SK-N-DZ (cell line): ENCODE results near the gene ZNF680. TPM values are rescaled to one million over a fixed set of nuclear protein-coding genes. Genes with fewer than 3 reads are reported as not detected.
"Not testable (repeated sequence)": the region's sequence is repeated elsewhere in the genome, so short reads cannot be mapped to it uniquely, and the experiment has no call there.

Source experiments
- DNase-seq: peaks from one replicate; pipeline ENCODE4 v3.0.0-alpha.2; 2015; ENCODE audit warnings: low spot score
- polyA plus RNA-seq, 2 experiments: library from polyadenylated mRNA; depleted of rRNA; stranded (reverse); fragments of >200 nt; gene quantifications; 2 replicates each; pipeline ENCODE4 v1.2.3, GENCODE V29; 2014

ZNF680 gene
- 16.6 and 16.9 TPM in 2 replicates for polyA plus RNA-seq (2014; cell fraction: cytosol; rRNA removed)
- 18.5 and 26.4 TPM in 2 replicates for polyA plus RNA-seq (2014; cell fraction: nucleus; rRNA removed)

DNA sequence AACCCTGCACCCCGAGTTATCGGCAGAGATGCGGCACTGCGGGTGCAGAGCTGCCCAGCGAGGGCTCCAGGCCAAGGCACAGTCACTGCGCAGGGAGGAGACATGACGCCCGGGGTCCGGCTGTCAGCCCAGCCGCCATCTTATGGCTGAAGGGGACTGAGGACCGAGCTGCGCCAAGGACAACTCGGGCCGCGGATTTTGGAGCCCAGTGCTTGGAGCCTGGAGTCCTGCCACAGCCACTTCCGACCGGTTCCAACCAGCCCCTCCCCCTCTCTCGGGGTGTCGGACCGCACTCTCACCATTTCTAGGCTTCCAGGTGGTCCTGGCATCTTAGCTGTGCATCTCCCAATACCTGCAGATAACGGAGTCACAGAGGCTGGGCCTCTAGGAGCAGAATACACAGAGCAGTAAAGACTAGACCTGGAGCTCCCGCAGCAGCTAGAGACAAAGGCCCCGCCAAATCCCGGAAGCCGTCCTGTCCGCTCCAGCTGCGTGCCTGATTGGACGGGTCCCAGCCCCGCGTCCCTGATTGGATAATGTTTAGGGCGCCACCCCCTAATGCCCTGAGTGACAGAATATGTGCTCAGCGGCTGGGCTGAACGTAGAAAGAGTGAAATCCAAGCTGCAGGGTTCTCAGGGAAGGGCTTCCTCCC lies at the start of gene ZNF680:
TSS of gene ZNF680 (minus strand) at position 446 of the 653 bp plus-strand sequence. CDS start at position 329, 117 bp downstream.
- DNase-seq = peak; percentile 97

DNA sequence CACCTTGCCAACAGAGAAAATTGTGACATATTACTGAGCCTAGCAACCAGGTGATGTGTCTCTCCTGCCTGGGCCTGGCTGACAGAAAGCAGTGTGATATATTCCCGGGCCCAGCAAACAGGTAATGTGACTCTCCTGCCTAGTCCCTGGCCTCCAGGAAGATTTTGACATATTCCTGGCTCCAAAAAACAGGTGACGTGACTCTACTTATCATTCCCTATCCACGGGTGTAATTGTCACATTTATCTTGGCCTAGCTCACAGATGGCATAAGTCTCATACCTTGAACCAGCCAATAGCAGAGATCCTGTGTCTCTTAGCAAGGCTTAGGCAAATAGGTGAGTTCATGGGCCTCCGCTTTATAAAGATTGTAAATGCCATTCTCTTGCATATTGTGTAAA lies 49.6 kb upstream of the ZNF680 start:
- DNase-seq = no peak

DNA sequence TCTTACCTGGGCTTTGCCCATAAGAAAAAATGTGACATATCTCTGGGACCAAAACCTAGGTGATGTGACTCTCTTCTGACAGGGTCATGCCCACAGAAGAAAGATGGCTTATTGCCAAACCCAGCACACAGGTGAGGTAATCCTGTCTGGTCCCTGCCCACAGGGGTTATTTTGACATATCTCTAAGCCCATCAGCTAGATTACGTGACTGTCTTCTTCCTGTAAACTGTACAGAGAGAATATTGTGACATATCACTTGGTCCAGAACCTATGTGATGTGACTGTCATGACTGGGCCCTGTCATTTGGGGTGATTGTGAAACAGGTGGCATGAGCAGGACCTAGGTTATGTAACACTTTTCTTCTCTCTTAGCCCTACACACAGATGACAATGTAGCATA lies 48.8 kb upstream of the ZNF680 start:
- no peak for DNase-seq

GRCh38 chr7:64610997-64611396 lies 48.1 kb upstream of the ZNF680 start:
- DNase-seq = no peak

DNA sequence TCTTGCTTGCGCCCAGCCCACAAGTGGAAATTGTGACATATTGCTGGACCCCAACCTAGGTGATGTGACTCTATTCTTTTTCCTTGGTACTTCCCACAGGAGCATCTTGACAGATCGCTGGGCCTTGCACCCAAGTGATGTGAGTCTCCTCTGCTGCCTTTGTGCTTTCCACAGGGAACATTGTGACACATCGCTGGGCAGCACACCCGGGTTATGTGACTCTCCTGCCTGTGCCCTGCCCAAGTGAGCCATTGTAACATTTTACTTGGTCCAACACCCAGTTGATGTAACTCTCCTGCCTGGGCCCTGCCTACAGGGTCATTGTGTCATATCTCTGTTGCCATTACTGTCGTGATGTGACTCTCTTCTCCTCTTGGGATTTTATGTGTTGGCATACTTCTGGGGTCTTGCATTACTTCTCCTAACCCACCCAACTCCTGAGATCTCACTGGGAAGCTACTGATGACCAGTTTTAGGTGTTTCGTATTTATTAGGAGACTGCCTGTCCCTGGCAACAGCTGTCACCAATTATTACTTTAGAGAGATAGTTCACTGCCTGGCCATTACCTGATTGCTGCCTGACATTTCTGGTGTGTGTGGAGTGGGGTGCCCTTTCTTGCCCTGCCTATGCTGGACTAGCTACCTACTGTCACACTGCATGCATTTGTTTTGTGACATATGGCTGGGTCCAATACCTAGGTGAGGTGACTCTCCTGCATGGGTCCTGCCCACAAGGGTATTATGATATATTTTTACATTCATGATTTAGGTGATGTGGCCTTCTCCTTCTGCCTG lies 45.4 kb upstream of the ZNF680 start:
- no peak for DNase-seq

GRCh38 chr7:64606385-64606784 lies 43.5 kb upstream of the ZNF680 start:
- no peak for DNase-seq

- no peak for DNase-seq
These were observed 40.4 kb upstream of the ZNF680 start for GRCh38 chr7:64603271-64603670.

DNA sequence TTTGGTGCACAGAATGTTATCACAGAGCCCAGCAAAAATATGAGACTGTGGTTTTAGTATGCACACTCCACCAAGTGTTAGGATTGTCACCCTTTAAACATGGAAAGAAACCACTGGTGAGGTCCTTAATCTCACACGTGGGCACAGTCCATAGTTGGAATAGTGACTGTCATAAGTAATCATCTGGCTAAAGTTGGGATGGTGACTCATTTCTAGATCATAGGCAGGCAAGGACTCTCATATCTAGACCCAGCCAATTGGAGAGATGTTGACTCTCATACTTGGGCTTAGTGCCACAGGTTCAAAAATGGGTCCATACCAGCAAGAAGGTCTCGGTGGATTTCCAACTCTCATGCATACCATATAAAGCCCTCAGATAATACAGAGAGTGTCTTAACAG lies 39.6 kb upstream of the ZNF680 start:
- DNase-seq = no peak

DNA sequence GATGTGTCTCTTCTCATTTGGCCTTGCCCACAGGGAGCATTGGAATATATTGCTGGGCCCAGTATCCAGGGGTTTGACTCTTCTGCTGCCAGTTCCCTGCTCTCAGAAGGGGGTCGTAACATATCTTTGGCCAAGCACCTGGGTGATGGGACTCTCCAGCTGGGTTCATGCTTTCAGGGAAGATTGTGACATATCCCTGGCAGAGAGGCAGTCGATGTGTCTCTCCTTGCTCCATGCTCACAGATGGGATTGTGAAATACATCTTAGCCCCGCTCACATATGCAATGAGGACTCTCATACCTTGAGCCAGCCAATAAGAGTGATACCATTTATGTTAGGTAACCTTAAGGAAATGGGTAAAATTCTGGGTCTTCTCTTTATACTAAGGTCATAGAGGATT lies 39.2 kb upstream of the ZNF680 start:
- no peak for DNase-seq

DNA sequence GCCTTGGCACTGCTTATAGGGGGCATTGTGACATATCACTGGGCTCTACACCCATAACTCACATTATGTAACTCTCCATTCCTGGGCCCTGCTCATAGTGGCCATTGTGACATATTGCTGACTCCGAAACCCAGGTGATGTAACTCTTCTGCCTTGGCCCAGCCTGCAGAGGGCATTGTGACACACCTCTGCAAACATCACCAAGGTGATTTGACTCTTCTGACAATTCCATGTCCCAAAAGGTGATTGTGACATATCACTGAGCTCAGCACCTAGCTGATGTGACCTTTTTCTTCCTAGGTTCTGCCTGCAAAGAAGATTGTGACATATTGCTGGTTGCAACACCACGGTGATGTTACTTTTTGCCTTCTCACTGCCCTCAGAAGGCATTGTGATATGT lies 36.5 kb upstream of the ZNF680 start:
- no peak for DNase-seq

DNA sequence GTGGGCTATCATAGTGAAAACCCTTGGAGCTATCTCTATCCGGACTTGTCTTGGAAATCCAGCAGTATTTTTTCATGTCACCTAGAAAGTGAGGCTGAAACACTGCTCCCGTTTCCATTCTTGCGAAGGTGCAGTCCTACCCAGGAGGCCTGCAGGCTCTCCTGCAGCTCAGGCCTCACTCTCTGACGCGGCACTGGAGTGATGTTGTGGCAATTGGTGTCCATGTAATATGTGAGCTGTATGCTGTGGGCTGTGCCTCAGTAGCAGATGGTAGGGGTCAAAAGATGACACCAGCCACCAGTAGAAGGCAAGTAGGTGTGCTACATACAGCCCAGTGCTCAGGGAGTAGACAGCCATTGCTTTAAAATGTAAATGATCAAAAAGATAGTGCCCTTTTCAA lies 28.1 kb upstream of the ZNF680 start:
- no peak for DNase-seq

DNA sequence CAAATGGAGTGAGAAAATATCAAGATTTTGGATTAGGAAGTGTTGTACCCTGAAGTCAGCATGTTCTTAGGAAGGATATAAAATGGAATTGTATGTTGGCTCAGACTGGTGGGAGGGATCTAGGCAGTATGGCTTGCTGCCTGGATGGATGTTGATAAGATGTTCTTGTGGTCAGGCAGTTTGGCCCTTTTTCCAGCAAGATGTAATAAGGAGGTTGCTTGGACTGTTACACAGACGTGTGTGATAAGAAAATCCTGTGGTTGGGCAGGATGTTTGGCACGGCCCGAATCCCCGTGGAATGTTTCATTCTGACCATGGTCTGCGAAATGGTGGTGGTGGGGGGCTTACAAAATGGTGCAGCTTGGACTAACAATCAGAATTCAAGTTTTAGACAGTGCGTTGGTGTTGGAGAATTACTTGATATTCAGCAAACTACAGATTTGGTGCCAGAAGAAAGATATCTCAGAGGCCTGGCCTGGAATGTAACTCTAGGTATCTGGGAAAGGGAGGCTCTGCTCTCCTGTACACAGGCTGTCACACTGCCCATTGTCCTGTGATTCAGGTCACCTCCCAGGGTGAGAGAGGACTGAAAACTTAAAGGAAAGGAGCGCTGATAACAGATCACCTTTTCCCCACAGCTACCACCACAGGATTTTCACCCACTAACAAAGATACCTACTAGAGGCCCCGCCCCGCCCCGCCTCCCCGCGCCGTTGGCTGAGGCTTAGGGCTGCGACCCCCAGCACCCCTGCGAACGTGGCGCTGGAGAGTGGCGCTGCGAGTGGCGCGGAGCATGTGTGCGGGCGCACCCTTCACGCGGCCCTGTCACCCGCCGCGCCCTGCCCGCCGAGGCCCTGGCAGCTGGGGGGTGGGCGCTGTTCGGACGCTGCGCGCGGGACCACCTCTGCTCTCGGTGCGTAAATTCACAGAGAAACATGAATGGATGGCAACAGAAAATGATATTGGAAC lies 19.3 kb upstream of the ZNF680 start:
- DNase-seq = no peak

DNA sequence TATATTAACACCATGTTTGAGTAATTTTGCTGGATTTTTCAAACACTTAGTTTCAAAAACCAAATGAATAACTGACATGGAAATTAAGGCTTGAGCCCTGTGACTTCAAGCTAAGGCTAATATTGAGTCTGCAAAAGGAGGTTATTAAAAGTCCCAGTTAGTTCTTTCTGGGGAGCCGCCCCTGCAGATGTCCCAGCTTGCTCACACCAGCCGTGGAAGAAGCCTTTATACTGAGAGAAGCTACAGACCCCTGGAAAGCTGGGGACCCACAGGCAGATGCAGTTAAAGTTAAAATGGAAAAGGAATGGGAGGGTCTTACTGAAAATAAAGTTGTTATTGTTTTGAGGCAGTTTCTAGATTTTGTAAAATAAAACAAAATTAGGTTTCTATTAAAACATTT lies 18.5 kb upstream of the ZNF680 start:
- DNase-seq = no peak

- DNase-seq = peak; percentile 66
These were observed 11.7 kb upstream of the ZNF680 start for GRCh38 chr7:64574540-64575099.

- DNase-seq = not testable (repeated sequence)
These were observed 7.4 kb upstream of the ZNF680 start for GRCh38 chr7:64570284-64570605.

DNA sequence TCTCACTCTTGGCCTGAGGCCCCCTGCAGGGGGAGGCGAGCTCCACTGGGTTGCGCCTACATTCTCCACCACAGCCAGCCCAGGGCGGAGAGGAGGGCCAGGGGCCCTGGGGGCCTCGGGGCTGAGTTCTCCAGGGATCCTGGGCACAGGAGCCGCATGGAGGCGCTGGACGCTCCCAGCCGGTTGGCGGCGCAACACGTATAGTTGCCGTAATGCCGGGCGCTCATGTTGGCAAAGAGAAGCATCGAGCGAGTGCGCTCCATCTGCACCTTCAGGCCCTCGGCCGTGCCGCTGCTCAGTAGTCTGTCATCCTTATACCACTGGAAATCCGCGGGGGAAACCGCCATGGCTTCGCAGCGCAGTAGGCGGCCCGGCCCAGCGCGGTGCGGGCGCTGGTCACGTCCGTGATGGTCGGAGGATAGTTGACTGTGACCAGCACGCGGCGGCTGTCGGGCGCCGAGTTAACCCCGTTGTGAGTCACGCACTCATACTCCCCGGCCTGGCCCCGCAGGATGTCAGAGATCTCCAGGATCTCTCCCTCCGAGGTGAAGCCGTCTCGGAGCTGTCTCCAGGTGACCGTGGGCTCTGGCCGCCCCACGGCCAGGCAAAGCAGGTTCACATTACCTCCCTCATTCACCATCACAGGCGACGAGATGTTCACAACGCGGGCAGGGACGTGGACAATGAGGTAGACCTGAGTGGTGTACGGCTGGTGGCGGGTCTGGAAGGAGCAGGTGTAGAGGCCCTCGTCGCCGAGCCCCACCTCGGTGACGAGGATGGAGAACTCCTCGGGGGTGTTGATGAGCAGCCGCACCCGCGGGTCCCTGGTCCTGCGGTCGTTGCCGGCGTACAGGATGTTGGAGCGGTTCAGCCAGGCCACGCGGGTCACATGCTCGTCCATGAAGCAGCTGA lies 6.8 kb upstream of the ZNF680 start:
- DNase-seq = not testable (repeated sequence)

GRCh38 chr7:64562256-64562625 lies 630 bp downstream of the ZNF680 start:
- no peak for DNase-seq

DNA sequence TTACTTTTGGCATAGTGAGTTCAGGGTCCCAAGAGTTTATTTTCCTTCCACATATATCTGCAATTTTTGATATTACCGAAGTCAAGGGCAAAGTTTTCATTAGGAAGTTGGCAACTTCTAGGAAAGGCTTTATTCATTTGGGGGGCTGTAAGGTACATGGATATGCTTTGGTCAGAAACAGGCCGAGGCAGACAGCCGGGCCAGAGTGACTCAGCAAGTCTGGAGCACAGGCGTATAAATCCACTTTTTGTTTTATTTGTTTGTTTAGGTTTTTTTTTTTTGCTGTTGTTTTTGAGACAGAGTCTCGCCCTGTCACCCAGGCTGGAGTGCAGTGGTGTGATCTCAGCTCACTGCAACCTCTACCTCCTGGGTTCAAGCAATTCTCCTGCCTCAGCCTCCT lies 3.7 kb downstream of the ZNF680 start:
- DNase-seq = no peak

DNA sequence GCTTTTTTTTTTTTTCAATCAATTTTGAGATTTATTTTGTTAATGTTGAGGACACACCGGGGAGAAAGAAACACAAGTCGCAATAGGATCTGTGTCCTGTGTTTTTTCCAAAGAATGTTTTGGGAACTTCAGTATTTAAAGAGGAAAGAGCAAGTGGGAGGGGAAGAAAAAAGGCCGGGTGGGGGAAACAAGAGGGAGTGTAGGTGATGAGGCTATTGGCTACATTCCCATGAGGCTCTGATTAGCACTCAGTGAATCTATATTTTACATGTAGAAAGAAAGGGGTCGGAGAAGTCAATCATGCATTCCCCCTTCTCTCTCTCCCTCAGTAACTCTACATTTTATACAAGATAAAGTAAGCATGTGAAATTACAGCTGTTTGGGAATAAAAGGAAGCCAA lies 4.1 kb downstream of the ZNF680 start:
- no peak for DNase-seq

- DNase-seq = no peak
These were observed 4.6 kb downstream of the ZNF680 start for GRCh38 chr7:64558323-64558705.
